HG03565 (cell line): ENCODE results near the gene SETBP1.

ENCODE experiments used
- ATAC-seq: cut with Tn5 transposase; IDR thresholded peaks from one replicate; pipeline ENCODE4 v1.9.1; 2021; ENCODE audit warnings: mild to moderate bottlenecking, moderate library complexity; ENCODE audit not compliant: unreplicated experiment

SETBP1 gene

DNA sequence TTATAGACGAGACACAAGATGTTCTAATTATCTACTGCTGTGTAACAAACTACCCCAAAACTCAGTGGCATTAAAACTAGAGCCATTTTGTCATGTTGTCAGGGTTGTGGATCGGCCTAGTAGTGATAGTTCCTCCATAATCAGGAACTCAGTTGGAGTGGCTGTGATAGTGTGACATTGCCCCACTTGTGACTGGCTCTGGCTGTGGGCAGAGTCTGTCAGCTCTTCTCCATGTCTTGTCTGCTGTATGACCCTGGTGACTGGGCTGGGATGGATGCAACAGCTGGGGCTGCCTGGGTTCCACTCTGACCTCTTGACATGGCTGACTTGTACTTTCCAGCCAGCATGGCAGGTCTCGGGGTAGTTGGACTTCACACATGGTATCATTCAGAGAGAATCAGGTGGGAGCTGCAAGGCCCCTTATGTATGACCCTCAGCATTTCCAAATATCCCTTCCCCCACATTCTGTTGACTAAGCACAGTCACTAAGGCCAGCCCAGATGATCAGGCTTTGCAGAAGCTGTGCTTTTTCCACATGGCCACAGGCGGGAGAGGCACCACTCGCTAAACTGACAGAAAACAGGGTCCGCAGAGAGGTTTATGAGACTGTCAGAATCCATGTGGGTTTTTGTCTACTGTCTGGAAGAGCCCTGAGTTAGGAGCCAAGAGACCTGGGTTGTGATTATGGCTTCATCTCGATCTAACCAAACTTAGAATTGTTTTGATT is 50.3 kb downstream of the SETBP1 start:
- no peak for ATAC-seq

DNA sequence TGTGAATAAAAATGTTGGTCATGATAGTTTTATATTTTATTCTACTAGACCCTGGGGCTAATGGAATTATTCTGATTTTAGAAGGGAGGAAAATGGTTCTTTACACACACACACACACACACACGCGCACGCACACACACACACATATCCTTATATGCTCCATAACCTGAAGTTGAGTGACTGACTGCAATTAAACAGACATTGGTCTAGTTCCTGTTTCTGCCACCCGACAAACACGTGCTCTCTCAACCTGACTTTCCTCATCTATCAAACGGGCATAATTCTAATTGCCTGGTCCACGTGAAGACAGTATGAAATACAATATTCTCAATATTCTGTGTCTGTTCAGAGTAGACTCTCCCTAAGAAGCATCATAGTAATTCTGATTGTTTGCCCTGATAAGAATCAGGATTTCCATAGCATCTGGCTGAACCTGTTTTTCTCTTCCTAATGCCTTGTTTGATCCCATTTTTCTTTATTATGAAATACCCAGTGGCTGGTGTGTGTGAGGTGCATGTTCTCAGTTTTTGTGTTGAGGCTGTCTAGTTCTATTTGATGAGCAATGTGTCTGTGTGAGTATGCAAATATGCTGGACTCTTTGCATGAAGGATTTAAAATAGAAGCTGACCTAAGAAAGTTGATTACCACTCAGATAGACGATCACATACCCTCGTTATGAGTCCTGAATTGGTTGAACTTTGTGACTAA is 51.0 kb downstream of the SETBP1 start:
- ATAC-seq, result peak; percentile 60

DNA sequence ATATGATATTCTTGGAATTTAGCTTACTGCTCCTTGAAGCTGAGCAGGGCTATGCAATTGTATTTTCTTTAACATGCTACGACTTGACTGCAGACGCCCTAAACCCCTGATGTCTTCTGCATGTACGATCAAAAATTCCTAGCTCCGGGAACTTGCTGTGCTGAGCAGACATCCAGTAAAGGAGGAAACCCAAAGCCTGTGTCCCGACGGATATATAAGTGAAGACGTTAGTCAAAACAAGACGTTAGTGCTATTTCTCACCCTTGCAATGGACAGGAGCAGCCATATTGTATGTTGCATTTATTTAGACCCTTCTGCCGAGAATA is 51.5 kb downstream of the SETBP1 start:
- ATAC-seq, result no peak

DNA sequence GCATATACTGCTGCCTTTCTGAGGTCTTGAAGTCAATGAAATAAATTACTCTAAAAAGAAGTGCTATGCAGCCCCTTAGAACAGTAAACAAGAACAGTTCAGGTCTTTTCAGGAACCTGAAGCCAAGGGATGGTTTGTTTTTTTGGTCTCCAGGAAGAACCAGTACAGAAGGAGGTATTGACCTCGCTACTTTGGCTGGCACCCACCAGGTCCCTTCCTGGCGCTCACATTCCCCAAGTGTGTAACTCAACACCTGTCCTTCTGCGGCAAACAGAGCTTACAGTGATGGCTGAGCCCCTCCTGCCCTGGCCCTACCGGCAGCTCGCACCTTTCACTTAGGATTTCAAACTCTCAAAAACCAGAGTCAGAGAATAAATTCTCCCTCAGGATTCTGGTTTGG is 51.9 kb downstream of the SETBP1 start:
- ATAC-seq, result no peak

DNA sequence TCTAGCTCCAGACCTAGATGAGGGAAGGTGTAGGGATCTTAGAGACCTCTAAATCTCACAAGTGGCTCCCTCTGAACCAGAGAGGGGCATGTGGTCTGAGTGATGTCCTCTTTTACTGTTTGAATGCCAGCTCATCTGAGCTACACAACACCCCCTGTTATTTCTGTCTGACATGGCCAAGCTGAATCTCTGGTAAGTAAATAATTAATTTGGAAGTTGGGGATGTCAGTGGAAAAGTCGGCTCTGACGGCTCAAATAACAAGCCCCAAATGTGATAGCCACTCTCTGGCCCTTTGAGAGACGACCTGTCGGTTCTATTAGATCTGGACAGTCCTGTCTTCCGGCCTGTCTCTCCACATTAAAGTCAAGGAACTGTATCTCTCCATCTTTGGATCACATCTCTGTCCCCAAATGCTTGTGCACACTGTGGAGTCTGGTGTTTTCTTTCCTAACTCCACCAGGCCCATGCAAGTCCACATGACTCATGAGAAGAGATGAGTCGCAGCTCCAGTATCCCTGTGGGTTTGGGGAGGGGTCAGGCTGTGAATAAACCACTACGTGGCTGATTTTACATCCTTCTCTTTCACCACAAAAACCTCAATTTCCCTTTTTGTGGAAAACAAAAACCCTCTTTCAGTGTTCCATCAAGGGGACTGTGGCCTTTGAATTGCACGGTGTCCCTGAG is 52.5 kb downstream of the SETBP1 start:
- no peak for ATAC-seq

DNA sequence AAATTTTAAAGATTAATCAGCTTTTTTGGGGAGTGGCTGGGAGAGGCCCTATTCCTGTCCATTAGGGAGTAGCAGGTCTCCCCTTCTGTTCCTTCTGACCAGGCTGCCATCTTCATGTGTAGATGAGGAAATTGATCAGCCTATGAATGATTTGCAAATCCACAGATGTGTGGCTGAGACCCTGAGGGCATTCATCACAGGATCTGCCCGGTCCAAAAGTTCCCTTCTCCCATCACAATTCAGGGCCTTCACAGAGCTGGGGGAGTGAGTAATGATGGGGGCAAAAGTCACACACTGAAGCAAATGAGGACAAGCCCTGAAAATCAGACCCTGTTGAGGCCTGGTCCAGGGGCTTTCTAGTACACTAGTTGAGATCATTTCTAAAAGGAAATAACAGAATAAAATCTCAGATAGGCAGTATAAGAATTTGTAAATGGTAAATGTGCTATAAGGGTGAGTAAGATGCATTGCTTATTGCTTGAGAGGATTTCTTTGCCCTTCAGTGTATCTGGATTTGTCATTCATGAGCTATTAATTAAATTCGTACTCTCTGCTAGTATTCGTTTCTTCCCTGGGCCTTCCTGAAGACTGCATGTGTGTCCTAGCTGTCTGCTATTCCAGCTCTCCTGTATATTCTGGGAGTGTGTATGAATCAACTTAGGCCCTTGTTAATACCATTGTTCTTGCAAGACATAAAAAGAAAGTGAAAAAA is 53.2 kb downstream of the SETBP1 start:
- ATAC-seq, result no peak

DNA sequence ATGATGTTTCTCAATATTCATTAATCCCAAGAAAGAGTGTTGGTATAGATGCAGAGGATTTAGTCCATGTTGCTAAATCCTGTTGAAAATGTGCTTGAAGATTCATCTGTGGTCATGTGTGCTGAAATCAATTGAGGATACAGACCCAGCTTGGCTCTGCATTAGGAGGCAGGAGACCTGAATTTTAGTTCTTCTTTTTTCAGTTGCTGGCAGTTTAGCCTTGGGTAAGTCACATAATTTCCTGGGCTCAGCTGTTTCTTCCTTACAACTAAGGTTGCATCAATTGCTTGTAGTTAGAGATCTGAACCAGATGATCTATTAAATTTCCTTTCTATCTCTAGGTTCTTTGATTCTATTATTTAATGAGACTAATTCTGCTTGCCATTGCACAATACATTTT is 54.4 kb downstream of the SETBP1 start:
- ATAC-seq, result no peak

DNA sequence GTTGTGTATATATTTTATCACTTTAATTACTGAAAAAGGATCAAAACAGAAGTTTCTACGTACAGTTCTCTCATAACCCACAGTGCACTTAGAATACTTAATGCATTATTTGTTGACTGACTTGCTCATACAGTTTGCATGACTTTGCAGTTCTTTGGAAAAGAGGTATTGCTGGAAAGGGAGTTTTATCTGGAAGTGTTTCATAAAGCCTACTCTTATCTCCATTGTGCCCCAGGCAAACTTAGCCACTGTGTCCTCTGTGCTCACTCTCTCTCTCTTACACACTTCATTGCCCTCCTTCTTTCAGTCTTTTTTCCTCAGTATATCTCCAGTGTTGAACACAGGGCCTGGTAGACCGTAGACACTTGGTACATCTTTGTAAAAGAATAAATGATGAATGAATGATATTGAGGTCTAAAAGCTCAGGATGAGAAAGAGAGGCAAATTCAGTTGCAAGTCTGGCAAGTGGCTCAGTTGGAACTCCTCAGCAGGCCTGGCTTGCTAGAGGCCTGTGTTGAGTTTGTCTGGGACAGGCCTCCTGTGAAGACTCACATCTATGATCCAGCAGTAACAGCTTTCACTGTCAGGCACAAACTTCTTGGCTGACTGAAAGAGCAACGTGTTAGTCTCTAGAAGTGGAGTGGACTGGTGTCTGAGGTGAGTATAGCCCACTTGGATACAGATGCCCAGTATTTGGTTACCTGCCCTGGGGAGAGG is 56.1 kb downstream of the SETBP1 start:
- ATAC-seq, result no peak

DNA sequence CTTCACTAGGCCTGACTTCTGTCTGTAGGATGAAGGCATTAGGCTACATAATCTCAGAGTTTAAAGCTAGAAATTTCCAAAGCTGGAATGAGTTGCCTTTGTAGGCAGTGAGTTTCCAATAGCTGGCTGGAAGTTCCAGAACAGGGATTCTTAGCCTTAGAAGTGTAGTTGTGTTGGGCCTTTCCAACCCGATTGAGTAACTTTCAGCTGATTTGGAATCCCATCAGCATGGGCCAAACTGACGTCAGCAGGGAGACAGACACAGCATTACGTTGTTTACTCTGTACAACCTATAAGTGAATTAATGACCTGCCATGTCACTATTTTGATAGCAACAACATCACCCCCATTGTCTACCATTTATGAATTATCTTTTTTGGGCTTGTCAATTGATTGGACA is 56.9 kb downstream of the SETBP1 start:
- no peak for ATAC-seq

DNA sequence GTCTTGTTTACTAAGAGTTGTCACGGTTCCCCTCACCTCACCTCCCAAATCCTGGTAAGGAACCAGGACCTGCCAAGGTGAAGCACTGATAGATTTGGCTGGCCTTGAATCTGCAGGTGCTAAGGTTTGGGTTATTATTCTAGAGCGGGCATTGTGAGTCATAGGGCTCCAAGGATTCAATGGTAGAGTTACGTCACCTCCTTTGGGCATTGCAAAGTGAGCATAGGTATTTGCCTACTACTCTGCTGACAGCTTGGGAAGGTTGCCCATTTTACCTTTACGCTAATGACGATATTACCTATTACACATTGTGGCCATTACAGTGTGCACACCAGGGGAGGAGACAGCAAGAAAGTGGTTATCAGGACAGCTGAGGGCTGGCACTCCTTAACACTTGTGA is 59.3 kb downstream of the SETBP1 start:
- no peak for ATAC-seq

DNA sequence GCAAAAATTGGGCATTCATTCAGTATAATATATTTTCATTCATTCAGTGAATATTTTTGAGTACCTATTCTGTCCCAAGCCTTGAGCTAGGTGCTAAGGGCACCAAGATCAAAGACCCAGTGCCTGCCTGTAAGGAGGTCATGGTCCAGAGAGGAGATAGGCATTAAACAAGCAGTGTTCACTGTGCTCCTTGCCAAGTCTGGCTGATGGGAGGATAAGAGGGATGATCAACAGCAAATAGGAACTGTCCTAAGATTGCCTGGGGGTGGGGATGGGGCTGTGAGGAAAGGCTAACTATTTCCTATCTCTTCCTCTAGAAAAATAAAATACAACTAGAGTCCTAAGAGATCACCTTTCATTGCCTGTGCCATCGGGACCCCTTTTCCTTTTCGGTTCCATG is 60.4 kb downstream of the SETBP1 start:
- no peak for ATAC-seq

DNA sequence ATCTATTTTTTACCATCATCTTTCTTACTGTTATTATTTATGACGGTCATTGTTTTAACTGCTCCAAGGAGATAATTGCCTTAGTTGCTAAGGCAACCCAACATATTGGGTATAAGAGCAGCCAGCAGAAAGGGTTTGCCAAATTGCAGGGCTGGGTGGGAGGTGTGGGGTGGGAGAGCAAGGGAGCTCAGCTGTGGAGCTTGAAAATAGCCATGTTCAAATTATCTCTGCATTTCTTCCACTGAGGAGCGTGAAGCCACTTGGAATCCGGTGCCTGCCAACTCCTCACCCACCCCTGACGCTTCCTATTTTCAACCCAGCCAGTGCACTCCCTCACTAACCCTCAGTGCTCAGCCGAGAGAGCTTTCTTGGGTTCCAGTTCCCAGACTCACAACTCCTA is 60.8 kb downstream of the SETBP1 start:
- ATAC-seq, result no peak

DNA sequence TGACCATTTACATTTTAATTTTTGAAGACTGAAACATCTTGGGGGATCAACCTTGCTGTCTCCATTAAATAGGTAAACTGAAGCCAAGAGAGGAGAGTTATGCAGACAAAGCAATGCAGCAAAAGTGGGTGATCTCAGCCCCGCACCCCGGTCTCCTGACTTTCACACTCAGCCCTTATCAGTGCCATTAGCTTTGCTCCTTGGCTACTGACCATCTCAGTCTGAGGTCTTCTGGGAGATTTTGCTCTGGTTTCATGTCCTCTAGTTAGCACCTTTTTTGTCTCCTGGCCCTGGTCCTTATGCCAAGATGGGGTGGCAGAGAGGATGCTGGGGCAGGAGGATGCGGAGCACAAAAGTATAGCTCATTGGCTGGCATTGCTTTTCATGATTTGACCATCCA is 61.4 kb downstream of the SETBP1 start:
- ATAC-seq, result no peak

DNA sequence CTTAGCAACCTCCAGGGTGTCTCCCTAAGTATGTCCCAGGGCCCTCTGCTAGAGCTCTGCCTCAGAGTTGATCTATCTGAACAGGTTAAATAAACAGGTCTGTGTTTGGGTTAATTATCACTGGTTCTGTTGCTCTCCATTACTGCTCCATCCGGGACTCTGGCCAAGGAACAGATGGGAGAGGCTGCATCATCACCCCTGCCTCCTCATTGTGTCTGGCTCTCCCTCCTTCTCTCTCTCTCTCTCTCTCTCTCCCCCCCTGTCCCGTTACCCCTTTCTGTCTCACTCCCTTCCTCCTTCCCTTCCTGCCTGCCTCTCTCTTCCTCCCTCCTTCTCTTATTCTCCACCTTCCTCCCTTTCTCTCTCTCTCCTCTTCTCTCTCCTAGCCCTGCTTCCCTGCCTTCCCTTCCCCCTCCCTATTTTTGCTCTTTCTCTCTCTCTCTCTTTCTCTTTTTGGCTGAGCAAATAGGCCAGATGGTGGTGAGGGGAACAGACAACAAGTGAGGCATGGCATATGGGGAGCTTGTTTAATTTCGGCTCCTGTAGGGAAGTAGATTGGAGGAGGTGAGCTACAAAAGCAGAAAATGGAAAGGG is 62.1 kb downstream of the SETBP1 start:
- no peak for ATAC-seq

DNA sequence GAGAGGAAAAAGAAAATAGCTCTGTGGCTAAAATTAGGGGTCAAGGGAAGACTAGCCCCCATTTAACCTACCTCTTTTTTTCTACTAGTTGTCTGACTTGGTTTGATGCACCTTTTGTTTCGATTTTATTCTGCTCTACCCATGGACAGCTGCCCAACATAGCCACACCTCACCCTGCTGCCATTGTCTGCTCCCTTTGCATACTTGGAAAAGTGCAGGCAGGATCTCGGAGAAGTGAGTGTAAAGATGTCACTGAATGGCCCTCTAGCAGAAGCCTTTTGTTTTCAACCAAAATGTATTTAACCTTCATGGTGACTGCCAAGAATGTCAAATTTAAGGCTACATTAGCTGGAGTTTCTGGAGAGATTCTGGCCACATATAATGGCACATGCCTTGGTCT is 62.9 kb downstream of the SETBP1 start:
- no peak for ATAC-seq

DNA sequence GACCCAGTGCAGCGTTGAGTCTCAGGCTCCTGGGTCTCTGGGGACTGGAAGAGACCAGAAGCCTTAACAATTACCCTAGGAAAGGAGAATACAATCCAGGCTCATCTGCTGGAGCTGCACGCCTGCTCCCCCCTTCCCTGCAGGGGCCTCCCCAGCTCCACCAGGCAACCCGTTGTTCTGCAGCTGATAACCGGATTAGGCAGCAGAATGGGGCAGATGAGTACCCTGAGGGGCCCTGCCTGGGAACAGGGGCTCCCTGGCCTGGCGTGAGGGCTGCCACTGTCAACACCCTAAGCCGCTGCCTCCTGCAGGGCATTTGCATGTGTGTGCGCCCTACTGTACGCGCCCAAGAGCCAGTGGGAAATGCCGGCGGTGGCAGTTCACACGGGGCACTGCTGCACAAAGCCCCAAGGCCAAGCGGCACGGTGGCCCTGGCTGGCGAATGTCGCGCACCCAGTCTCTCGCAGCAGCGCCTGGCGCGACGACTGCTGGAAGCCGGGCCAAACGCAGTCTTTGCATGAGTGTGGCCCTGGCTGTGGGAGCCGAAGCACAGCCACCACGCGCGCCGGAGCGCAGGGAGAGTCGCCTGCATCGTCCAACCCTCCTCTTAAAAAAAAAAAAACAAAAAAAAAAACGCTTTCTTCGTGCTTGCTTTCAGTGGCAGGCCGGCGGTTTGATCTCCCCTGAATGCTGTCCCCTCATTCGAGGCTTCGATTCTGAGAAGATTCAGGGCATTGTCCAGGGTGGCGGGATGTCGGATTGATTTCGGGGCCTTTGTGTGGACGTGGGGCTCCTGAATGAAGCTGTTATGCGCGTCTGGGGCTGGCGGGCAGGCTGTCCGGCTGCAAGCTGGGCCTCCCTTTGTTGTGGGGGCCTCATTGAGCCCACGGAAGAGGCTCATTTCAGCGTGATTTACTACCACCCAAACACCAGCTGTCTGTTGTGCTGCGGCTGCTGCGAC is 63.8 kb downstream of the SETBP1 start:
- ATAC-seq, result no peak

DNA sequence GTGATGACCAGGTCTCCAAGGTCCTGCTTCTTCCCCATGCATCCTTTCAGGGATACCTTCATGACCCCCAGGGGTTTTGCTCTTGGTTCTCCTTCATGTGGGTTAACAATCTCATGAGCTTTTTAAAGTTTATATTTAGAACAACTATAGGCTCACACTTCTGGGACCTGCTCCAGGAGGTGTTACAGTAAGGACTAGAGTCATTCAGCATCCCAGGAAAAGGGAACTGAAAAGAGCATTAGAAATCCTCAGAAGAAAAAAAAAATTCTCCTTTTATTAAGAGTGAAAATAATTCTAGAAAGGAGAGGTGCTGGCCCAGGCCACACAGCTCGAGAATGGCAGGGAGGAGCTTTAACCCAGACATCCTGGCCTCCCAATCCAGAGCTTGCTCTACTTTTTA is 66.5 kb downstream of the SETBP1 start:
- ATAC-seq, result no peak

DNA sequence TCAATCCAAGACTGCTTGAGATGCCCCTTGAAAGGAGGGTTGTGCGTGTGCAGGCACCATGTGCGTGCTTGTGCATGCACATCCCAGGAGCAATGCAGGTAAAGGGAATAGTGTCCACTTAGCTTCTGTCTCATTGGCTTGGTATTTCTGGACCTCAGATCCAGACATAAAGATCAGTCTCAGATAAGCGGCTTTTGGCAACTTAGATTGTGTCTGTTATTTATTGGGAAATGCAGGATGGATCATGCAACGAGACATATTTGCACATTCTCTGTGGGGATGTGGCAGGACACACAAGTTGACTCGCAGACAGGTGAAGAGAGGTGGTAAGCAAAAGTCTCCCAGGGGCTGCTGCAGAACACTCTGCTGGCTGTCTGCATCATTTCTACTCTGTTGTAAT is 67.9 kb downstream of the SETBP1 start:
- no peak for ATAC-seq

DNA sequence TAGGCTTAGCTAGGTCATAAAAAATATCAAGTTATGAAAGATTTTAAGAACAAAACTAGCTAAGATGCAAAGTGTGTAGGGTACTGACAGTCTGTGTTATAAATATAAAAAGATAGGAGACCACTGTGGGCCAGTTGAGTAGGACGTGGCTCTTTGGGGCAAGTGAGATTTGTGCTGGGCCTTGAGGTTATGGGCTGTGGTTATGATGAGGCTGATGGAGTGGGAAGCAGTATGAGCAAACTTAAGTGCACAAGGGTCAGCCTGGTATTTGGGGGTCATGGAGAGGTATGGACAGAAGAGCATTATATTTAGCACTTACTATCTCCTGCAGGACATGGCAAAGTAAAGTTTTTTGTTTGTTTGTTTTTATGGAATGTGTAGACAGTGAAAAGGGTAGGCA is 70.1 kb downstream of the SETBP1 start:
- no peak for ATAC-seq

DNA sequence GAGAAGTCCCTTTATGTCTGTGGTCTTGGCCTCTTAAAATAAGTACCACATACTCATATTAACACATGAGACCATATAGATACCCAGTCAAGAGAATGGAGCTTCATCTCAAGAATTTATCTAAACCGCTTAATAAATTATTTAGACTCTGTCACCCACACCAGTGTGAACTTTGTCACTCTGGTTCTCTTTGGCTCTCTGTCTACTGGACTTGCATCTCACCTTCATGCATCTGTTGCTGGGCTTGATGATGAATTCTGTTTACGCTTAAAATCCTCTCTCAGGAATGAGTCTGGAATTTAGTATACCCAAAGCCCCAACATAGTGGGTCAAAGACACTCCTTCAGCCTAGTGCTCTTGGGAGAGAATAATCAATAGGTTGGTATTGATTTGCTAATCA is 73.9 kb downstream of the SETBP1 start:
- ATAC-seq, result no peak
